Hepatocyte (in vitro differentiated cells): Measurements from ENCODE around the gene CLEC14A. TPM values are rescaled to one million over a fixed set of nuclear protein-coding genes. Genes with fewer than 3 reads are reported as not detected.

Experiments used
- DNase-seq: peaks from one replicate; pipeline ENCODE4 v3.0.0-alpha.2; 2016; ENCODE audit warnings: low spot score
- H2AFZ ChIP-seq: fragments of 200-600 bp; sonication (generic); 2 replicates; pipeline ENCODE4 v1.6.0; 2016; ENCODE audit warnings: antibody characterized with exemption, mild to moderate bottlenecking
- H3K27ac ChIP-seq: fragments of 200-600 bp; sonication (generic); 2 replicates; pipeline ENCODE4 v1.5.1; 2016; ENCODE audit warnings: mild to moderate bottlenecking
- H3K27me3 ChIP-seq: fragments of 200-600 bp; sonication (generic); 2 replicates; pipeline ENCODE4 v1.6.1; 2016
- H3K36me3 ChIP-seq: fragments of 200-600 bp; sonication (generic); replicated peaks from 2 replicates; pipeline ENCODE4 v1.5.1; 2016; ENCODE audit warnings: low read depth; ENCODE audit not compliant: insufficient read depth
- H3K4me1 ChIP-seq: fragments of 200-600 bp; sonication (generic); 2 replicates; pipeline ENCODE4 v1.5.1; 2016; ENCODE audit warnings: mild to moderate bottlenecking, moderate library complexity; ENCODE audit not compliant: insufficient read depth
- H3K4me2 ChIP-seq: fragments of 200-600 bp; sonication (generic); 2 replicates; pipeline ENCODE4 v1.6.0; 2016
- H3K4me3 ChIP-seq: fragments of 200-600 bp; sonication (generic); 2 replicates; pipeline ENCODE4 v1.5.1; 2016; ENCODE audit warnings: mild to moderate bottlenecking
- H3K79me2 ChIP-seq: fragments of 200-600 bp; sonication (generic); 2 replicates; pipeline ENCODE4 v1.6.0; 2017; ENCODE audit warnings: mild to moderate bottlenecking
- H3K9me2 ChIP-seq: fragments of 200-600 bp; sonication (generic); replicated peaks from 2 replicates; pipeline ENCODE4 v1.6.0; 2017; ENCODE audit warnings: mild to moderate bottlenecking; ENCODE audit not compliant: insufficient read depth
- H3K9me3 ChIP-seq: fragments of 200-600 bp; sonication (generic); 2 replicates; pipeline ENCODE4 v1.5.1; 2016; ENCODE audit warnings: low read depth, mild to moderate bottlenecking
- H4K20me1 ChIP-seq: fragments of 200-600 bp; sonication (generic); 2 replicates; pipeline ENCODE4 v1.6.0; 2016; ENCODE audit warnings: mild to moderate bottlenecking; ENCODE audit not compliant: insufficient read depth, poor library complexity, severe bottlenecking
- CTCF ChIP-seq: fragments of 200-600 bp; sonication (generic); IDR thresholded peaks from 2 replicates; pipeline ENCODE4 v1.5.1; 2016; ENCODE audit warnings: antibody characterized with exemption, mild to moderate bottlenecking; ENCODE audit not compliant: poor library complexity
- EZH2 ChIP-seq: fragments of 200-600 bp; sonication (generic); IDR thresholded peaks from 2 replicates; pipeline ENCODE4 v1.6.1; 2016; ENCODE audit warnings: antibody characterized with exemption, mild to moderate bottlenecking, borderline replicate concordance
- EZH2phosphoT487 ChIP-seq: fragments of 200-600 bp; sonication (generic); IDR thresholded peaks from one replicate; pipeline ENCODE4 v1.6.1; 2018; ENCODE audit warnings: antibody characterized with exemption, mild to moderate bottlenecking, low read depth, moderate library complexity; ENCODE audit not compliant: unreplicated experiment, severe bottlenecking
- WGBS: methylation state at CpG from one replicate; pipeline ENCODE4 v1.1.6; 2016; ENCODE audit warnings: low lambda C conversion rate; ENCODE audit errors: missing lambda C conversion rate; 5-methylcytosine and 5-hydroxymethylcytosine counted together
- polyA plus RNA-seq: library from polyadenylated mRNA; unstranded; fragments of >200 nt; fragmentation: Nextera tagmentation; extraction: Ambion mirVana; gene quantifications from 2 replicates; pipeline ENCODE4 v1.2.1, GENCODE V29; 2016
- total RNA-seq: library from RNA; depleted of rRNA; stranded (reverse); fragments of >200 nt; gene quantifications from 2 replicates; pipeline ENCODE4 v1.2.3, GENCODE V29; 2014

Gene CLEC14A
- total and polyA plus RNA-seq, 2 experiments from 2014 or later, result 1.9 to 2.3 TPM

GRCh38 chr14:38253676-38254075 lies 2.2 kb downstream of the CLEC14A start:
- no peaks in the 10 kb centered on the region for H4K20me1 ChIP-seq
- H3K27me3 ChIP-seq, result peaks cover 48% of the 10 kb centered on the region
- 58% methylated on average over 4 of the region's 4 CpGs for WGBS
- H3K4me1 ChIP-seq, result peaks cover 11% of the 10 kb centered on the region
- no peak overlapping the region for H3K27ac ChIP-seq
- no peaks in the 10 kb centered on the region for H3K79me2 ChIP-seq
- no peak overlapping the region for H3K4me3 ChIP-seq
- TF ChIP-seq EZH2phosphoT487, result no peak
- TF ChIP-seq CTCF, result no peak
- TF ChIP-seq EZH2, result no peak
- DNase-seq, result no peak
- H2AFZ ChIP-seq, result no peak overlapping the region
- no peaks in the 10 kb centered on the region for H3K9me2 ChIP-seq
- H3K36me3 ChIP-seq, result no peaks in the 10 kb centered on the region
- H3K9me3 ChIP-seq, result no peaks in the 10 kb centered on the region
- H3K4me2 ChIP-seq, result no peak overlapping the region

- WGBS, result 81% methylated on average over 4 of the region's 4 CpGs
- TF ChIP-seq EZH2phosphoT487 (no peak), CTCF (no peak), EZH2 (no peak)
- H2AFZ ChIP-seq, result no peak overlapping the region
- H3K4me3 ChIP-seq, result no peak overlapping the region
- no peaks in the 10 kb centered on the region for H3K79me2 ChIP-seq
- H3K4me1 ChIP-seq, result peaks cover 11% of the 10 kb centered on the region
- H4K20me1 ChIP-seq, result no peaks in the 10 kb centered on the region
- DNase-seq, result no peak
- H3K9me3 ChIP-seq, result no peaks in the 10 kb centered on the region
- H3K4me2 ChIP-seq, result no peak overlapping the region
- no peaks in the 10 kb centered on the region for H3K9me2 ChIP-seq
- H3K27ac ChIP-seq, result no peak overlapping the region
- H3K36me3 ChIP-seq, result no peaks in the 10 kb centered on the region
- H3K27me3 ChIP-seq, result peaks cover 46% of the 10 kb centered on the region
Measured at GRCh38 chr14:38252066-38252710, 3.7 kb downstream of the CLEC14A start.

GRCh38 chr14:38250331-38250730 lies 5.6 kb downstream of the CLEC14A start:
- DNase-seq, result no peak
- Histone ChIP-seq H3K9me2 (no peaks in the 10 kb centered on the region), H3K9me3 (no peaks in the 10 kb centered on the region), H3K27ac (no peak overlapping the region), H4K20me1 (no peaks in the 10 kb centered on the region), H3K4me1 (peaks cover 6% of the 10 kb centered on the region), H3K4me3 (no peak overlapping the region), H2AFZ (no peak overlapping the region), H3K27me3 (peaks cover 28% of the 10 kb centered on the region), H3K4me2 (no peak overlapping the region), H3K79me2 (no peaks in the 10 kb centered on the region), H3K36me3 (no peaks in the 10 kb centered on the region)
- TF ChIP-seq EZH2phosphoT487 (no peak), CTCF (no peak), EZH2 (no peak)
